Measurements from ENCODE around the gene TSPAN4. TPM values are rescaled to one million over a fixed set of nuclear protein-coding genes. Genes with fewer than 3 reads are reported as not detected.

TSPAN4 gene
- total and polyA plus RNA-seq, 9 of the 15 experiments (the other 6 are each of a cell fraction or from before 2014, with no cell fraction given) = 0.07 to 31.0 (median 15.7) TPM

- TF ChIP-seq PRPF4 (IDR thresholded peaks at IDR 0.05; ENCODE audit: insufficient read depth, low read depth, low read length, poor library complexity, severe bottlenecking) (no peak), KAT7 (CRISPR knock-in tag; IDR thresholded peaks at IDR 0.05; ENCODE audit: borderline replicate concordance) (no peak), E4F1 (CRISPR knock-in tag; IDR thresholded peaks at IDR 0.05; ENCODE audit: borderline replicate concordance) (peak; percentile 70; the same call in 1 of the 2 replicates), NR2C2 (CRISPR knock-in tag; IDR thresholded peaks at IDR 0.05) (no peak), NR2C2 (tag; IDR thresholded peaks at IDR 0.05) (peak; percentile 3; the same call in 1 of the 2 replicates), SREBF2 (CRISPR knock-in tag; IDR thresholded peaks at IDR 0.05) (no peak), TFAM (CRISPR knock-in tag; conservative IDR thresholded peaks at IDR 0.05) (no peak), OTX1 (CRISPR knock-in tag; IDR thresholded peaks at IDR 0.05) (no peak), CCNT2 (IDR thresholded peaks at IDR 0.05; ENCODE audit: borderline replicate concordance, extremely low read depth, insufficient read length, low read depth, low read length) (no peak), CBFA2T3 (IDR thresholded peaks at IDR 0.05) (no peak), ZNF717 (CRISPR knock-in tag; IDR thresholded peaks at IDR 0.05) (no peak), TCF15 (CRISPR knock-in tag; IDR thresholded peaks at IDR 0.05) (no peak), ERF (CRISPR knock-in tag; IDR thresholded peaks at IDR 0.05) (no peak), FOXK1 (CRISPR knock-in tag; IDR thresholded peaks at IDR 0.05; ENCODE audit: borderline replicate concordance) (no peak), CCAR2 (IDR thresholded peaks at IDR 0.05; ENCODE audit: low read depth, low read length) (no peak), U2AF2 (optimal IDR thresholded peaks at IDR 0.05; ENCODE audit: low read depth, low read length) (no peak), KLF6 (CRISPR knock-in tag; IDR thresholded peaks at IDR 0.05; ENCODE audit: borderline replicate concordance) (0 out of 2 replicates have a peak, but pooled peaks have one; percentile 39), ARID3B (CRISPR knock-in tag; IDR thresholded peaks at IDR 0.05; ENCODE audit: borderline replicate concordance) (no peak), ZKSCAN1 (IDR thresholded peaks at IDR 0.05; ENCODE audit: low read depth, low read length) (no peak), CBX1 (IDR thresholded peaks at IDR 0.05; ENCODE audit: low read depth) (no peak; the same call in 1 of the 2 replicates), ZNF133 (CRISPR knock-in tag; IDR thresholded peaks at IDR 0.05) (no peak), MED1 (CRISPR knock-in tag; IDR thresholded peaks at IDR 0.05; ENCODE audit: borderline replicate concordance) (no peak), MLLT1 (IDR thresholded peaks at IDR 0.05) (no peak)
These were observed 68.6 kb downstream of the TSPAN4 start (continued) for GRCh38 chr11:911031-911889.

Measured in K562 (cell line).